Measurements from ENCODE around the gene TCL1B.

DNA sequence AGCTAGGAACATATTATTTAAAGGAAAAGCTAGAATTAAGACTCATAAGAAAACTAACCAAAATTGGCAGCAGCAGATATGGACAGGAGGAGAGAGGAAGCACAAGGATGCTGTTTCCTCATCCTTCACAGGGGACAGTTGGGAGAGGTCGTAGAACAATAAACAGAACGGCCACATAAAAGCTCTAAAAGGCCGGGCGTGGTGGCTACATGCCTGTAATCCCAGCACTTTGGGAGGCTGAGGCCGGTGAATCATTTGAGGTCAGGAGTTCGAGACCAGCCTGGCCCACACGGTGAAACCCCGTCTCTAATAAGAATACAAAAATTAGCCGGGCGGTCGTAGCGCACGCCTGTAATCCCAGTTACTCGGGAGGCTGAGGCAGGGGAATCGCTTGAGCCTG, 10.5 kb downstream of the TCL1B start:
- TF ChIP-seq, protein P1, sequence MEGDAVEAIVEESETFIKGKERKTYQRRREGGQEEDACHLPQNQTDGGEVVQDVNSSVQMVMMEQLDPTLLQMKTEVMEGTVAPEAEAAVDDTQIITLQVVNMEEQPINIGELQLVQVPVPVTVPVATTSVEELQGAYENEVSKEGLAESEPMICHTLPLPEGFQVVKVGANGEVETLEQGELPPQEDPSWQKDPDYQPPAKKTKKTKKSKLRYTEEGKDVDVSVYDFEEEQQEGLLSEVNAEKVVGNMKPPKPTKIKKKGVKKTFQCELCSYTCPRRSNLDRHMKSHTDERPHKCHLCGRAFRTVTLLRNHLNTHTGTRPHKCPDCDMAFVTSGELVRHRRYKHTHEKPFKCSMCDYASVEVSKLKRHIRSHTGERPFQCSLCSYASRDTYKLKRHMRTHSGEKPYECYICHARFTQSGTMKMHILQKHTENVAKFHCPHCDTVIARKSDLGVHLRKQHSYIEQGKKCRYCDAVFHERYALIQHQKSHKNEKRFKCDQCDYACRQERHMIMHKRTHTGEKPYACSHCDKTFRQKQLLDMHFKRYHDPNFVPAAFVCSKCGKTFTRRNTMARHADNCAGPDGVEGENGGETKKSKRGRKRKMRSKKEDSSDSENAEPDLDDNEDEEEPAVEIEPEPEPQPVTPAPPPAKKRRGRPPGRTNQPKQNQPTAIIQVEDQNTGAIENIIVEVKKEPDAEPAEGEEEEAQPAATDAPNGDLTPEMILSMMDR (IDR thresholded peaks at IDR 0.05; ENCODE audit: insufficient read depth, low read depth, low read length), result no peak
- no peak for TF ChIP-seq EZH2 (IDR thresholded peaks at IDR 0.05; ENCODE audit: insufficient read depth, low read length)

Measured in astrocyte (in vitro differentiated cells and primary cell).